ENCODE results near the gene EEFSEC. TPM values are rescaled to one million over a fixed set of nuclear protein-coding genes. Genes with fewer than 3 reads are reported as not detected.

Gene EEFSEC
- total RNA-seq, 4 donors from 2014 or later, result 25.1 to 43.5 (median 29.5) TPM

GRCh38 chr3:128313935-128314334 is 160.7 kb downstream of the EEFSEC start:
- WGBS, 2 donors, result 71 to 84% methylated on average over 2 of the region's 2 CpGs

GRCh38 chr3:128315313-128315712 is 162.0 kb downstream of the EEFSEC start:
- no peak for DNase-seq (ENCODE audit: low spot score in 2 of 2)
- H3K36me3 ChIP-seq, result peaks cover 0 to 33% (median 0%) of the 10 kb centered on the region in 3 donors
- peaks cover 0 to 18% (median 0%) of the 10 kb centered on the region in 4 donors for H3K4me1 ChIP-seq
- WGBS, 2 donors, result 84 to 94% methylated on average over 2 of the region's 2 CpGs
- H3K4me3 ChIP-seq, result no peak overlapping the region
- no peak overlapping the region for H3K27ac ChIP-seq
- TF ChIP-seq EP300 (IDR thresholded peaks at IDR 0.05) (no peak), CTCF (IDR thresholded peaks at IDR 0.05) (no peak), POLR2A (IDR thresholded peaks at IDR 0.05) (no peak)
- no peaks in the 10 kb centered on the region for H3K27me3 ChIP-seq
- no peaks in the 10 kb centered on the region for H3K9me3 ChIP-seq

More at GRCh38 chr3:128313935-128314334, 160.7 kb downstream of the EEFSEC start:
- no peak overlapping the region for H3K27ac ChIP-seq
- no peaks in the 10 kb centered on the region for H3K9me3 ChIP-seq
- no peak overlapping the region for H3K4me3 ChIP-seq
- TF ChIP-seq CTCF (IDR thresholded peaks at IDR 0.05) (no peak), POLR2A (IDR thresholded peaks at IDR 0.05) (no peak), EP300 (IDR thresholded peaks at IDR 0.05) (no peak)
- DNase-seq (ENCODE audit: low spot score in 2 of 2), result no peak
- no peaks in the 10 kb centered on the region for H3K27me3 ChIP-seq
- peaks cover 0 to 33% (median 0%) of the 10 kb centered on the region in 3 donors for H3K36me3 ChIP-seq
- peaks cover 0 to 18% (median 0%) of the 10 kb centered on the region in 4 donors for H3K4me1 ChIP-seq

GRCh38 chr3:128316481-128316891 is 163.2 kb downstream of the EEFSEC start:
- H3K4me1 ChIP-seq, result peaks cover 0 to 18% (median 0%) of the 10 kb centered on the region in 4 donors
- no peak for DNase-seq (ENCODE audit: low spot score in 2 of 2)
- H3K4me3 ChIP-seq, result no peak overlapping the region
- no peaks in the 10 kb centered on the region for H3K9me3 ChIP-seq
- no peaks in the 10 kb centered on the region for H3K27me3 ChIP-seq
- TF ChIP-seq EP300 (IDR thresholded peaks at IDR 0.05) (no peak), CTCF (IDR thresholded peaks at IDR 0.05) (no peak), POLR2A (IDR thresholded peaks at IDR 0.05) (no peak)
- H3K36me3 ChIP-seq, result peaks cover 0 to 41% (median 0%) of the 10 kb centered on the region in 3 donors
- 39 to 58% methylated on average over 15 of the region's 15 CpGs for WGBS, 2 donors
- H3K27ac ChIP-seq, result no peak overlapping the region

GRCh38 chr3:128317101-128317697 is 163.9 kb downstream of the EEFSEC start:
- H3K27ac ChIP-seq, result peak overlapping the region in 1 of 4 donors; percentile 19
- TF ChIP-seq POLR2A (IDR thresholded peaks at IDR 0.05) (no peak), EP300 (IDR thresholded peaks at IDR 0.05) (no peak), CTCF (IDR thresholded peaks at IDR 0.05) (no peak)
- DNase-seq (ENCODE audit: low spot score in 2 of 2), result no peak
- no peaks in the 10 kb centered on the region for H3K9me3 ChIP-seq
- H3K4me3 ChIP-seq, result no peak overlapping the region
- peaks cover 0 to 41% (median 0%) of the 10 kb centered on the region in 3 donors for H3K36me3 ChIP-seq
- peaks cover 0 to 18% (median 0%) of the 10 kb centered on the region in 4 donors for H3K4me1 ChIP-seq
- H3K27me3 ChIP-seq, result no peaks in the 10 kb centered on the region
- WGBS, 2 donors, result 50 to 63% methylated on average over 16 to 17 of the region's 17 CpGs

GRCh38 chr3:128317698-128318231 is 164.5 kb downstream of the EEFSEC start:
- 77 to 79% methylated on average over 8 of the region's 8 CpGs for whole genome bisulfite sequencing, 2 donors

More at GRCh38 chr3:128317698-128318231, 164.5 kb downstream of the EEFSEC start:
- Histone ChIP-seq H3K4me3 (no peak overlapping the region), H3K9me3 (no peaks in the 10 kb centered on the region), H3K27me3 (no peaks in the 10 kb centered on the region), H3K4me1 (peaks cover 0 to 18% (median 0%) of the 10 kb centered on the region in 4 donors), H3K36me3 (peaks cover 0 to 41% (median 0%) of the 10 kb centered on the region in 3 donors), H3K27ac (peak overlapping the region in 1 of 4 donors; percentile 19)
- TF ChIP-seq EP300 (IDR thresholded peaks at IDR 0.05) (no peak), CTCF (IDR thresholded peaks at IDR 0.05) (no peak), POLR2A (IDR thresholded peaks at IDR 0.05) (no peak)
- no peak for DNase-seq (ENCODE audit: low spot score in 2 of 2)
